ENCODE measurements around the gene CACNG7.

The CACNG7 gene

GRCh38 chr19:53977991-53978731, 69.1 kb downstream of the CACNG7 start:
- in situ Hi-C loops (cut with HindIII; ENCODE audit: low sequenced_read_pairs) = no loop called here
- DNase-seq (ENCODE audit: low read depth) = peak; percentile 56
- no peak for TF ChIP-seq CTCF (IDR thresholded peaks at IDR 0.05; ENCODE audit: low read depth, low read length, missing control alignments)
- H3K4me3 ChIP-seq (ENCODE audit: low read depth, low read length) = peak overlapping the region; percentile 14

- no peak for DNase-seq (ENCODE audit: low read depth)
- in situ Hi-C loops (cut with HindIII; ENCODE audit: low sequenced_read_pairs) = no loop called here
- no peak for TF ChIP-seq CTCF (IDR thresholded peaks at IDR 0.05; ENCODE audit: low read depth, low read length, missing control alignments)
- peak overlapping the region; percentile 44 for H3K4me3 ChIP-seq (ENCODE audit: low read depth, low read length)
Observed at GRCh38 chr19:53978975-53979801, 70.1 kb downstream of the CACNG7 start.

- no peak for TF ChIP-seq CTCF (IDR thresholded peaks at IDR 0.05; ENCODE audit: low read depth, low read length, missing control alignments)
Observed at GRCh38 chr19:53980539-53981375, 71.7 kb downstream of the CACNG7 start.

GRCh38 chr19:53981376-53981951, 72.4 kb downstream of the CACNG7 start:
- DNase-seq (ENCODE audit: low read depth) = no peak
- no peak overlapping the region for H3K4me3 ChIP-seq (ENCODE audit: low read depth, low read length)
- TF ChIP-seq CTCF (IDR thresholded peaks at IDR 0.05; ENCODE audit: low read depth, low read length, missing control alignments) = no peak
- in situ Hi-C loops (cut with HindIII; ENCODE audit: low sequenced_read_pairs) = no loop called here

More at GRCh38 chr19:53980539-53981375, 71.7 kb downstream of the CACNG7 start:
- no peak for DNase-seq (ENCODE audit: low read depth)
- peak overlapping the region; percentile 44 for H3K4me3 ChIP-seq (ENCODE audit: low read depth, low read length)
- in situ Hi-C loops (cut with HindIII; ENCODE audit: low sequenced_read_pairs) = no loop called here

GRCh38 chr19:53982001-53982451, 72.9 kb downstream of the CACNG7 start:
- in situ Hi-C loops (cut with HindIII; ENCODE audit: low sequenced_read_pairs) = no loop called here
- no peak for TF ChIP-seq CTCF (IDR thresholded peaks at IDR 0.05; ENCODE audit: low read depth, low read length, missing control alignments)
- DNase-seq (ENCODE audit: low read depth) = no peak
- H3K4me3 ChIP-seq (ENCODE audit: low read depth, low read length) = peak overlapping the region; percentile 25

- no peak for DNase-seq (ENCODE audit: low read depth)
- H3K4me3 ChIP-seq (ENCODE audit: low read depth, low read length) = no peak overlapping the region
- in situ Hi-C loops (cut with HindIII; ENCODE audit: low sequenced_read_pairs) = no loop called here
- no peak for TF ChIP-seq CTCF (IDR thresholded peaks at IDR 0.05; ENCODE audit: low read depth, low read length, missing control alignments)
Observed at GRCh38 chr19:53982611-53983010, 73.5 kb downstream of the CACNG7 start.
